Activated CD8-positive, alpha-beta memory T cell treated with anti-CD3 and anti-CD28 coated beads for 4 hours (primary cell): Measurements from ENCODE around the gene SLC49A4.

ENCODE experiments used
- DNase-seq, 2 donors: peaks; one replicate each; pipeline ENCODE4 v3.0.0-alpha.2; 2020; ENCODE audit warnings: low read depth in 2 of 2

SLC49A4 gene

DNA sequence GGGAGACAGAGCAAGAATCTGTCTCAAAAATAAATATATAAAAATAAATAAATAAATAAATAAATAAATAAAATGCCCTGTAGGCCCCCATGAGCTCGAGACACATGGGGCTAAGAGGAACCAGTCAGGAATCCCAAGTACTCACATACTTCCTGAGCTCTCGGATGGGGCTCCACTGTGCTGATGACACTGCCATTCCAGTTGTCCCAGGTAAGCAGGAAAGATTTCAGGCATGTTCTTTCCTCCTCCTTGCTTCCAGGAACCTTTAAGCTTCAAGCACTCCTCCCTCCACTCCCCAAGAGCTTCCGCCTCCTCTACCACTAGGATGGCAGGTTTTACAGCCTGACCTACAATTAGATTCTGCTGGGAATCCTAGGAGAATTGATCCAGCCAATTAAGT is 113.4 kb downstream of the SLC49A4 start:
- no peak for DNase-seq

- no peak for DNase-seq
Measured at GRCh38 chr3:122911901-122912300, 117.0 kb downstream of the SLC49A4 start.

- no peak for DNase-seq
Measured at GRCh38 chr3:122912772-122913538, 118.1 kb downstream of the SLC49A4 start.

DNA sequence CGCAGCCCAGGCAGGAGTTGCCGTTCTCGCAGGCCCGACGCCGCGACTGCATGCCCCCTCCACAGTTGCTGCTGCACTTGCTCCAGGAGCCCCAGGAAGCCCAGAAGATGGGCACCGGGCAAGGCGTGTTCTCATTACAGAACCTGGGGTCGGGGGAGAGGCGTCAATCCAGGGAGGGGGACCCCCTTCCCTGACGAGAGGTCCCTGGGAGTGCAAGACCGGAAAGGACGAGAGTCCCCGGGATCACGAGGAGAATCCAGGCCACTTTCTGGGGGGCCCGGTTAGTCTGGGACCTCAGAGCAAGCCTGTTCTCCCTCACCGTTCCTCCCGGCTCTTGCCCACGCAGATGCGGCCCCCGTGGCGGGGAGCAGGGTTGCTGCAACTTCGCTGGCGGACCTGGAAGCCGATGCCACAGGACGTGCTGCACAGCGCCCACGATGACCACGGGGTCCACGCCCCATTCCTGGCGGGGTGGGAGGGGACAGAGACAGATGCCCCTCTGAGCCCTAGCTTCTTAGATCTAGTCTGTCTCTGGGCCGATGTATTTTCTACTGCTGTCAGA is 118.8 kb downstream of the SLC49A4 start:
- no peak for DNase-seq

DNA sequence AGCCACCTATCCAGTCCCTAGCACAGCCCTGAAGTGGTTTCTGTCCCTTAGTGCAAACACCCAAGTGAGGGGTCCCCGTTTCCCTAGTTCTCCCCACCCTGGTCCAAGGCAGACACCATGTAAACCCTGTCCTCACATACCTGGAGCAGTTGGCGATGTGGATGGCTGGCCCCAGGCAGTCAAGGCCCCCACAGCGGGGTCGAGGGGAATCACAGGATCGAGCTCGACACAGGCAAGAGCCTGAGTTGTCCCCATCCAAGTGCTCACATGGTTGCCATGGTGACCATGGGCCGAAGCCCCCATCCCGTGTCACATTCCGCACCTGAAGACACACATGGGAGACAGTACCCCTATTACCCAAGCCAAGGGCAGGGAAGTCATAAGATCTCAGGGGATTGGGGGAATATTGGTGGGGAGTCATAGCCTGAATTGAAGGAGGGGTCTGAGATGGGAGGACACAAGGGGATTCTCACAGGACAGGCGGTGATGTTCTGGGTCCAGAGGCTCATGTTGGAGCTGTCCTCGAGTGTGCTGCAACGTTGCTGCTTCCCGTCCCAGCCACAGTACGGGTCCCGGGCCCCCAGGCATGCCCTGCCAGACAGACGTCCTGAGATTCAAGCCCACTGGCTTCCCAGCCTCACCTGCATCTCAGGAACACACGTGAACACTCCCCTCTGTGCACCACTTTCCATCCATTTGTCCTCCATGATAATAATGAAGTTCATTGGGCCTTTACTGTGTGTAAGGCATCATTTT is 120.6 kb downstream of the SLC49A4 start:
- DNase-seq = no peak

DNA sequence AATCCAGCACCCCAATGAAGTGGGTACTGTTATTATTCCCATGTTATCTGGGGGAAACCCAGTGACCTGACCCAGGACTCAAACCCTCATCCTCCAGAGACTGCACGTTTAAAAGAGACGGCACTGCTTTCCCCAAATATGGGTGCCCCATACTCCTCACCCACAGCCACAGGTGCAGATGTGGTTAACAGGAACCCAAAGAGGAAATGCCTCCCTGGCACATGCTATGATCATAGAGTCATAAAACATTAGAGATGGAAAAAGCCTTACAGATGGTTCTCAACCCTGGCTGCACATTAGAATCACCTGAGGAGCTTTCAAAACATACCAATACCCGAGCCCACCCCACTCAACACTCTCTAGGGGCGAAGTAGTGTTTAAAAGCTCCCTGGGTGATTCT is 121.2 kb downstream of the SLC49A4 start:
- no peak for DNase-seq

- DNase-seq = no peak
Measured at GRCh38 chr3:122916580-122916979, 121.7 kb downstream of the SLC49A4 start.

DNA sequence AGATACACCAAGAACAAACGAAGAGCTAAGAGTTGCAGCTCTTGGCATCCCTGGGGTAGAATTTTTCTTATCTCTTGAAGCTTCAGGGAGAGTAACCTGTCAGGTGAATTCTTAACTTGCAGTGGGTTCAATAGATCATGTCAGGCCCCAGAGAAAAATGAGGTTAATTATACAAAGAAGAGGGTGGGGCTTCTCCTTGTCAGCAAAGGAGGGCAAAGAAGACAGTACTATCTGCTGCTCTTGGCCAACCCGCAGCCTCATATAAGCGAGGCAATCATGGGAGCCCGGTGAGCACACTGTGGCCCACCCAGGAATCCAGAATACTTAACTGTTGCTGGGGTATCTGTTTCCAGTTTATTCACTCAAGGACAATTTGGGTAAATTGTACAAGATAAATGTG is 122.5 kb downstream of the SLC49A4 start:
- no peak for DNase-seq

- no peak for DNase-seq
Measured at GRCh38 chr3:122918576-122919290, 123.9 kb downstream of the SLC49A4 start.

DNA sequence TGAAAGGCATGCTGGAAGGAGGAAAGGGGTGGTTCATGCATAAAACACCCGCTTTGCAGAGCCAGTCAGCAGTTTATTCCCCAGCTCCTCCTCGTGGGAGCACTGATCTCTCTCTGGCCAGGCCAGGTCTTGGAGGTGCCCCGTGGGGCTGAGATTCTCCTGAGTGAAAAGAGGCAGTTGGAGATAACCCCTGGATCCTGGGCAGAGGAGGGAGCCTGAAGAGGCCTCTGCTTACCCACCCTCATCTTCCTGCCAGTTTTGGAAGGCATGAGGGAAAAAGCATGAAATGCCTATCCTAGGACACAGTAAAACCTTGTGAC is 124.4 kb downstream of the SLC49A4 start:
- no peak for DNase-seq

DNA sequence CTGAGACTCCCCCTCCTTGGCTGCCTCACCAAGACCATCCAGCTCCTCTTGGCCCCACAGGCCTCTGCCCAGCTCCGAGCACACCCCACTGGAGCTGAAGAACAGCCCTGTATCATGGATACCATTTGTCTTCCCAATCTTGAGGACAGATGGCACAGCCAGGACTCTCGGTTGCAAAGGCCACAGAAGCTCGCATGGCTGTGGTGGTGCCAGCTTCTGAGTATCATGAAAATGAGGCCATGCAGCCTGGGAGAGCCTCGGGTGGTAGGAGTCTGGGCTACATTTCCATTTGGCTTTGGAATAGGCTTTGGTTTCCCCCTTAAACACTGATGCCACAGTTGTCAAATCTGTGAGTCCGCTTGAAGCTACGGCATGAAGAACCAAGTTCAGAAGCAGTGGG is 126.1 kb downstream of the SLC49A4 start:
- DNase-seq = no peak

- no peak for DNase-seq
Measured at GRCh38 chr3:122921791-122922651, 127.2 kb downstream of the SLC49A4 start.

DNA sequence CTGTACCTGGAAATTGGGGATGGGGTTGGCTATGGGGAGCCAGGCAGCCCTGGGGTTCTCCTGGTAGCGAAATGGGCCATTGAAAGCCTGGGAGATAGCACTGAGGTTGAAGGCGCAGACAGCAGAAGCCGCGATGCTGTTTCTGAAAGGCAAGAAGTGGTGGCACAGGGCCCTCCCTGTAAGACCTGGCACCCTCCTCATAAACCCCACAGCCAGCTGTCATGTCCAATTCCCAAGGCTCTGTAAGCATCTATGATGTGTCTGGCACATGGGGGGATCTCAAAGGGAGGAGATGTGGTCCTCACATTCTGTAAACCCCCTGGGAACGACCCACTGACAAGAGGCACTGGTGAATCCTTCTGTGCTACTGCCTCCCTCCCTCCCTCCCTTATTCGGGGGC is 128.7 kb downstream of the SLC49A4 start:
- no peak for DNase-seq

GRCh38 chr3:122924056-122924455 is 129.2 kb downstream of the SLC49A4 start:
- no peak for DNase-seq

DNA sequence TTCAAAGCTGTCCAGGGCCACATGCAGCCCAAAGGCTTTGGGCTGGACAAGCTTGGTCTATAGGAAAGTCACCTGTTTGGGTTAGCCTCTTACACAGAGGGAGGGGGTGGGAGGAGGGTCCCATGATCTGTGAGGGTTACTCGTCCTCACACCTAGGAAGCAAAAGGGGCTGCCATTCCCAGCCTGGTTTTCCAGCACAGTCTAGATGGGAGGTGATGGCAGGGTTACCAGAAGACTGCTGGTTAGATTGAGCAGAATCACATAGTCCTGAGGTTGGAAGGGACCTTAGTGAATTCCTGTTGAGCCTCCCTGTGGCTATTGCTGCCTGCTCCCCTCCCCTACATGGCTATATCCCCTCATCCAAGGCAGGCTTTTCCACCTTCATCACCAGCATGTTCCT is 130.9 kb downstream of the SLC49A4 start:
- no peak for DNase-seq

- DNase-seq = no peak
Measured at GRCh38 chr3:122926322-122926721, 131.5 kb downstream of the SLC49A4 start.

DNA sequence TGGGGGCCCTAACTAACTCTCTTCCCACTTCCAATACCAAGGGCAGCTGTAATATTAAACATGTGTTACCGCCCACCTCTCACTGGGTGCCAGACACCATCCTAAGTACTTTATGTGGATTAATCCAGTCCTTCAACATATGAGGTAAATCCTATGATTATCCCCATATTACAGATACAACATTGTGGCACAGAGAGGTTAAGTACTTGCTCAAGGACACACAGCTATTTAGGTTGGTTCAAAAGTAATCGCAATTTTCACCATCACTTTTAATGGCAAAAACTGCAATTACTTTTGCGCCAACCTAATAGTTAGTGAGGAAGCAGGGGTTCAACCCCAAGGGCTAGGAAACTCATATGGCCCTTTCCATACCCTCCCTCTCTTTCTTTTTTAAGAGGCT is 131.9 kb downstream of the SLC49A4 start:
- DNase-seq = no peak

DNA sequence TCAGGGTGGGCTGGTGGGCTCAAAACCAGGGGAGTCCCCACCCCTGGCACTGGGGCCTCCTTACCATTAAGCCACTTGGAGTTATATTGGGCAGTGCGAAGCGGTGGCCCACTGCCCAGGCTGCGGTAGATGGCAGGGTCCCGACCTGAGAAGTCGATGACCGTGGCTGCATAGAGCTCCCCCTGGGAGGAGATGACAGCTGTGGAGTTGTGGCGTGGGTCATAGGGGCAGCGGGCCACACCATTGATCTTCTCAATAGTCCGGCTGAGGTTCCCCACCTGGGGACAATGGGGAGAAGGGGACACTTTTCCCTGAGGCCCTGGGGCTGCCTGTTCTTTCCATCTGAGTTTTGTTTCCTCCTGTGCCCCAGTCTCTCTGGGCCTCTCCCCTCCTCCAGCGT is 132.9 kb downstream of the SLC49A4 start:
- no peak for DNase-seq

DNA sequence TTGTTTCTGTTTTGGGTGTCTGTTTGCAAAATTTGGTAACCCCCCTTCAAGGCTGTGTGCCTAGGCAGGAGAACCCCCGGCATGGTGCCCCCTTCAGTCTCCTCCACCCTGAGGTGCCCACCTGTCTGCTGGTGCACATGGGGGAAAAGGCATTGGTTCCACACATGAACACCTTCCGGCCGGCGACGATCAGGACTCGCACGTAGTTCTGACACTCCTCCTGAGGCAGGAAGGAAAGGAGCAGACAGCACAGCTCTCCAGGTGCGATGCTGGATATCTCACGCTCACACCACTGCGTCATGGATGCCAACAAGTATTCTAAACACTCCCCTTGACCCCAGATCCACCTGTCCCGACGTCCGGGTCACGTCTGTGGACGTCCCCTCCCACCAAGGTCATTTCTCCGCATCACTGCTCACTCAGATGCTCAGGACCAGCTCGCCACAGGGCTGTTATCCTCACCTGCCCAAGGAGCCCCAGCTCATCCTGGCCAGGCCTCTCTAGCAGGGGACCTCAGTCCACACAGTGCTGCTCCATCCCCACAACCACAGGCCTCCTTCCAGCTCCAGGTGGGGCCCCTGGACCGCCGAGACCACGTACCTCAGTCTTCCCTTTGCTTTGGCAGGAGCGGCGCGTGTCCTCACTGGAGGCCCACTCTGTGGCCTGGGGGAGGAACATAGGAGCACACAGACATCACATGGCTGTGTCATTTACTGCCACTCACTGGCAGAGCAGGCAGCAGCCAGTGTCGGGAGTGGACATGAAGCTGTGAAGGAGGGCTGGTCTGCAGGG is 133.7 kb downstream of the SLC49A4 start:
- no peak for DNase-seq

- no peak for DNase-seq
Measured at GRCh38 chr3:122929188-122930062, 134.6 kb downstream of the SLC49A4 start.
